Heart left ventricle (tissue), 16 donors: ENCODE results near the gene UGT1A10. TPM values are rescaled to one million over a fixed set of nuclear protein-coding genes. Genes with fewer than 3 reads are reported as not detected.
A peak's percentile ranks its signal among the peaks of the same experiment; 100 is the strongest.

Experiments
- ATAC-seq, 4 donors: fragments of 200-7000 bp; cut with Tn5 transposase; one replicate each; pipeline ENCODE4 v1.9.1; 2020 to 2022; ENCODE audit warnings: moderate library complexity in 4 of 4, mild to moderate bottlenecking in 3 of 4, moderate number of reproducible peaks in 1 of 4
- DNase-seq, 5 donors: peaks; one replicate each; pipeline ENCODE4 v3.0.0-alpha.2; 2020
- H3K27ac ChIP-seq, 12 donors: fragments of 200-600 bp; sonication (generic) in 4 of 12; one replicate each; pipeline versions ENCODE4 v1.5.0 to v1.8.0; 2016 to 2022; ENCODE audit warnings: mild to moderate bottlenecking in 2 of 12
- H3K27me3 ChIP-seq, 9 donors: fragments of 200-600 bp; sonication (generic) in 2 of 9; one replicate each; pipeline versions ENCODE4 v1.5.1 to v1.8.0; 2016 to 2022; ENCODE audit warnings: mild to moderate bottlenecking in 3 of 9
- H3K36me3 ChIP-seq, 9 donors: fragments of 200-600 bp; sonication (generic) in 2 of 9; one replicate each; pipeline versions ENCODE4 v1.5.0 to v1.8.0; 2018 to 2022; ENCODE audit warnings: mild to moderate bottlenecking in 2 of 9
- H3K4me1 ChIP-seq, 12 donors: fragments of 200-600 bp; sonication (generic) in 4 of 12; one replicate each; pipeline versions ENCODE4 v1.5.0 to v1.8.0; 2016 to 2022; ENCODE audit warnings: mild to moderate bottlenecking in 3 of 12
- H3K4me3 ChIP-seq, 12 donors: fragments of 200-600 bp; sonication (generic) in 4 of 12; one replicate each; pipeline versions ENCODE4 v1.5.0 to v1.8.0; 2017 to 2022; ENCODE audit warnings: mild to moderate bottlenecking in 9 of 12, moderate library complexity in 4 of 12
- H3K9me3 ChIP-seq, 12 donors: fragments of 200-600 bp; sonication (generic) in 4 of 12; one replicate each; pipeline versions ENCODE4 v1.5.0 to v1.8.0; 2016 to 2022; ENCODE audit warnings: mild to moderate bottlenecking in 1 of 12
- POLR2A ChIP-seq, 2 donors: fragments of 450-650 bp; IDR thresholded peaks; one replicate each; pipeline ENCODE4 v1.6.1; 2017; ENCODE audit warnings: antibody characterized with exemption in 2 of 2, mild to moderate bottlenecking in 2 of 2, moderate library complexity in 2 of 2
- WGBS, 4 donors: extraction: QIAGEN DNeasy Blood & Tissue Kit in 2 of 4; methylation state at CpG; one replicate each; pipeline versions ENCODE4 v1.1.5 to v1.1.7; 2013 to 2018; 5-methylcytosine and 5-hydroxymethylcytosine counted together
- intact Hi-C, 10 donors: fragments of 100-400 bp; cut with DNase I; formaldehyde crosslinking; loops; one replicate each; pipeline versions ENCODE4 v1.11.1 to v1.14.2; 2022
- polyA plus RNA-seq, 2 donors: library from polyadenylated mRNA; stranded (reverse); fragments of 200-250 nt; gene quantifications; one replicate each; pipeline ENCODE4 v1.2.3, GENCODE V29; 2013
- total RNA-seq, 9 donors: library from RNA; depleted of rRNA in 2 of 9; stranded (reverse); fragments of >200 nt in 2 of 9; fragmentation: NEBNext Ultra II Directional in 3 of 9; extraction: Animal tissue kit (Norgen Biotek cat#: 25700) in 3 of 9; gene quantifications; one replicate each; pipeline versions ENCODE4 v1.1.0 to v1.2.4, GENCODE V29; 2016 to 2023
- TF ChIP-seq, protein P1 (sequence below), 12 donors: fragments of 200-600 bp; sonication (generic) in 4 of 12; IDR thresholded peaks; one replicate each; pipeline versions ENCODE4 v1.5.0 to v1.8.0; 2018 to 2022; ENCODE audit warnings: antibody characterized with exemption in 12 of 12, mild to moderate bottlenecking in 5 of 12
- donor health status: ischemic (EF 13 %, LVEDD 7.1; RV severe dilation, severe dysfunction).
- donor health status: healthy with polysubstance abuse.
- donor health status: DM: no; HTN: yes; CAD: no.
- donor health status: DM: no; HTN: no; CAD: no.
- donor health status: ischemic (EF 25% LVEDD 6.9; RV normal size, moderate dysfunction).
- donor health status: ischemic (EF 25% LVEDD 5.7; RV mildly dilated, moderate dysfunction).
- donor health status: healthy.
- donor health status: DM: yes; HTN: yes; CAD: no.
- donor health status: ischemic (EF 35%, LVEDD 5.7; RV mildly dilated, moderate dysfunction).
- donor health status: nonischemic (EF 11% LVEDD 7.7; RV severe dilation, severe dysfunction).
- donor health status: DM: yes; HTN: yes; CAD: no.
- donor health status: PGD.
- donor health status: ischemic (EF 29% LVEDD 5.4; RV normal size, mild dysfunction).
- donor health status: nonischemic (EF 23%, LVEDD 6.1; RV moderate dilation, normal function).

Gene UGT1A10
- total and polyA plus RNA-seq, 11 donors, result not detected

DNA sequence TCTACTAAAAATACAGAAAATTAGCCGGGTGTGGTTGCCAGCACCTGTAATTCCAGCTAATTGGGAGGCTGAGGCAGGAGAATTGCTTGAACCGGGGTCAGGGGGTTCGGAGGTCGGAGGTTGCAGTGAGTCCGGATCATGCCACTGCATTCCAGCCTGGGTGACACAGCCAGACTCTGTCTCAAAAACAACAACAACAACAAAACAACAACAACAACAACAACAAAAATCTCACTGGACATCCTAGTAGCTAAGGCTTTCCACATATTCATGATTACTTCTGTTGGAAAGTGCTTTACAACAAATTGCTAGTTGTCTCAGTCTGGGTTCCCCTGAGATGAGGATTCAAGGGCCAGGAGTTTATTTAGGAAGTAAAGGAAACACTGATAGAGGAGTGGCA, 137.6 kb downstream of the UGT1A10 start:
- no peak overlapping the region for H3K4me3 ChIP-seq
- peaks cover 0 to 5% (median 0%) of the 10 kb centered on the region in 9 donors for H3K27me3 ChIP-seq
- H3K36me3 ChIP-seq, result no peaks in the 10 kb centered on the region
- TF ChIP-seq POLR2A (IDR thresholded peaks at IDR 0.05), result no peak
- TF ChIP-seq, protein P1, sequence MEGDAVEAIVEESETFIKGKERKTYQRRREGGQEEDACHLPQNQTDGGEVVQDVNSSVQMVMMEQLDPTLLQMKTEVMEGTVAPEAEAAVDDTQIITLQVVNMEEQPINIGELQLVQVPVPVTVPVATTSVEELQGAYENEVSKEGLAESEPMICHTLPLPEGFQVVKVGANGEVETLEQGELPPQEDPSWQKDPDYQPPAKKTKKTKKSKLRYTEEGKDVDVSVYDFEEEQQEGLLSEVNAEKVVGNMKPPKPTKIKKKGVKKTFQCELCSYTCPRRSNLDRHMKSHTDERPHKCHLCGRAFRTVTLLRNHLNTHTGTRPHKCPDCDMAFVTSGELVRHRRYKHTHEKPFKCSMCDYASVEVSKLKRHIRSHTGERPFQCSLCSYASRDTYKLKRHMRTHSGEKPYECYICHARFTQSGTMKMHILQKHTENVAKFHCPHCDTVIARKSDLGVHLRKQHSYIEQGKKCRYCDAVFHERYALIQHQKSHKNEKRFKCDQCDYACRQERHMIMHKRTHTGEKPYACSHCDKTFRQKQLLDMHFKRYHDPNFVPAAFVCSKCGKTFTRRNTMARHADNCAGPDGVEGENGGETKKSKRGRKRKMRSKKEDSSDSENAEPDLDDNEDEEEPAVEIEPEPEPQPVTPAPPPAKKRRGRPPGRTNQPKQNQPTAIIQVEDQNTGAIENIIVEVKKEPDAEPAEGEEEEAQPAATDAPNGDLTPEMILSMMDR (IDR thresholded peaks at IDR 0.05), result no peak
- WGBS, 4 donors, result 86 to 97% (median 88%) methylated on average over 5 of the region's 5 CpGs
- intact Hi-C loops, result no loop called here
- H3K9me3 ChIP-seq, result peaks cover 0 to 4% (median 0%) of the 10 kb centered on the region in 12 donors
- H3K4me1 ChIP-seq, result no peaks in the 10 kb centered on the region
- no peak for ATAC-seq
- DNase-seq, result no peak
- H3K27ac ChIP-seq, result no peak overlapping the region

DNA sequence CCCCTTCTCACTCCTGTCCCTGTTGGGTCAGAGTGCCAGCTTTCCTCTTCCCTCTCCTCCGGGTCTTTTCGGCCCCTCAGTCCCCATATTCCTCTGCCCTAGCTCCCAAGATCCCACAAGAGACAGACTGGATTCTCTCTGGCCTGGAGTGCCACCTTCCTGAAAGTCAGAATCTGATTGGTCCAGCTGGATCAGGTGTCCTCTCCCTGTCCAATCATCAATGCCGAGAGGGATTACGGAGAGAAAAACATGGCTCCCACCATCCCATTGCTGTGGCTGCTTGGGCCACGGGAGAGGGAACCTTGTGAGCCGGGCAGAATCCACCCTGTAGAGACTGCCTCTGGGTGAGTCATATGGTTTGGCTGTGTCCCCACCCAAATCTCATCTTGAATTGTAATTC, 139.2 kb downstream of the UGT1A10 start:
- intact Hi-C loops, result no loop called here
- TF ChIP-seq, protein P1 (IDR thresholded peaks at IDR 0.05), result no peak
- TF ChIP-seq POLR2A (IDR thresholded peaks at IDR 0.05), result no peak
- Histone ChIP-seq H3K9me3 (peaks cover 0 to 6% (median 0%) of the 10 kb centered on the region in 12 donors), H3K27ac (no peak overlapping the region), H3K4me1 (no peaks in the 10 kb centered on the region), H3K4me3 (no peak overlapping the region), H3K36me3 (no peaks in the 10 kb centered on the region), H3K27me3 (peaks cover 0 to 6% (median 0%) of the 10 kb centered on the region in 9 donors)
- WGBS, 4 donors, result 86 to 96% (median 90%) methylated on average over 6 of the region's 6 CpGs
- no peak for ATAC-seq
- DNase-seq, result no peak

DNA sequence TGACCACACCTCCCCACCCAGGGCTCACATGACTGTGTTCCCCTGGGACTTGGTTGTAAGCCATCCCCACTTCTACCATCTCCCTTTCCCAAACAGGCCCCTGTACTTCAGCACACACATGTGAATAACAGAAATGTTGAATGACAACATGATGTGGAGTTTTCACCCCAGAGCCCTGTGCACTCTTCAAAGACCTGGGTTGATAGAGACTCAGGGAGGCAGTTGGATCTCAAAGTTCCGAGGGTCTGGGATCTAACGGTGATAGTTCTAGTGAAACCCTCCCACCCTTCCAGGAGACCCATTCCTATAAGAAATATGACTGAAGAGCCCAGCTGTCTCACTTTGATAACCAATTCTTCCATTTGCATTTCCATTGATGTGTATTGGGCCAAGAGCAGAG, 141.8 kb downstream of the UGT1A10 start, which contains the start of gene MROH2A:
TSS of gene MROH2A (plus strand) at position 301 of the 400 bp plus-strand sequence. CDS start 1,029 bp downstream, outside the sequence.
- intact Hi-C loops, result no loop called here
- Histone ChIP-seq H3K27me3 (peaks cover 0 to 6% (median 0%) of the 10 kb centered on the region in 9 donors), H3K4me1 (no peaks in the 10 kb centered on the region), H3K36me3 (no peaks in the 10 kb centered on the region), H3K9me3 (peaks cover 0 to 10% (median 0%) of the 10 kb centered on the region in 12 donors), H3K27ac (no peak within 1 kb of the TSS), H3K4me3 (no peak within 1 kb of the TSS)
- 71 to 96% (median 81%) methylated on average over 2 of the region's 2 CpGs for WGBS, 4 donors
- no peak for TF ChIP-seq POLR2A (IDR thresholded peaks at IDR 0.05)
- TF ChIP-seq, protein P1 (IDR thresholded peaks at IDR 0.05), result no peak
- DNase-seq (no peak), ATAC-seq (no peak)

DNA sequence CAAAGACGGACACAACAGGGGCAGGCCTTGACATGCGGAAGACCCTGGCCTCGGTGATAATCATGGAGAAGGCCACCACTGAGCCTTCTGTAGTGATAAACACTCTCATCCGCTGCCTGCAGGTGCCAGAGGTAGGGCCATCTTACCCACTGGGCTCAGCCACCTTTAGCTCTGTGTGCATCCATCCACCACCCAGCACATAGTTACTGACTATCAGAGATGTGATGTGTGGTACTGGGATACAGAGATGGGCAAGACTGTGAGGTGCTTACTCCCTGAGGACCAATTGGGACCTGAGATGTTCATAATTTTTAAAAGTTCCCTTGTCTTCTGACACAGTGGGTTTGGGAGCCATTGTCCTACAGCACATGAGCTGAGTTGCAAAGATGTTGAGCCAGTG, 143.5 kb downstream of the UGT1A10 start:
- intact Hi-C loops, result no loop called here
- H3K4me3 ChIP-seq, result no peak overlapping the region
- ATAC-seq (peak in 1 of 4 donors; percentile 31), DNase-seq (no peak)
- no peaks in the 10 kb centered on the region for H3K36me3 ChIP-seq
- no peak overlapping the region for H3K27ac ChIP-seq
- H3K27me3 ChIP-seq, result peaks cover 0 to 6% (median 0%) of the 10 kb centered on the region in 9 donors
- H3K9me3 ChIP-seq, result peaks cover 0 to 10% (median 0%) of the 10 kb centered on the region in 12 donors
- WGBS, 4 donors, result 84 to 92% (median 86%) methylated on average over 2 to 4 of the region's 4 CpGs
- TF ChIP-seq, protein P1 (IDR thresholded peaks at IDR 0.05), result no peak
- TF ChIP-seq POLR2A (IDR thresholded peaks at IDR 0.05), result no peak
- no peaks in the 10 kb centered on the region for H3K4me1 ChIP-seq
